GM19372 (cell line): ENCODE data around the gene RGS13.
A peak's percentile ranks its signal among the peaks of the same experiment; 100 is the strongest.

Source experiments
- ATAC-seq: cut with Tn5 transposase; IDR thresholded peaks from one replicate; pipeline ENCODE4 v1.9.1; 2021; ENCODE audit warnings: mild to moderate bottlenecking, low read depth, moderate library complexity; ENCODE audit not compliant: unreplicated experiment

The RGS13 gene

DNA sequence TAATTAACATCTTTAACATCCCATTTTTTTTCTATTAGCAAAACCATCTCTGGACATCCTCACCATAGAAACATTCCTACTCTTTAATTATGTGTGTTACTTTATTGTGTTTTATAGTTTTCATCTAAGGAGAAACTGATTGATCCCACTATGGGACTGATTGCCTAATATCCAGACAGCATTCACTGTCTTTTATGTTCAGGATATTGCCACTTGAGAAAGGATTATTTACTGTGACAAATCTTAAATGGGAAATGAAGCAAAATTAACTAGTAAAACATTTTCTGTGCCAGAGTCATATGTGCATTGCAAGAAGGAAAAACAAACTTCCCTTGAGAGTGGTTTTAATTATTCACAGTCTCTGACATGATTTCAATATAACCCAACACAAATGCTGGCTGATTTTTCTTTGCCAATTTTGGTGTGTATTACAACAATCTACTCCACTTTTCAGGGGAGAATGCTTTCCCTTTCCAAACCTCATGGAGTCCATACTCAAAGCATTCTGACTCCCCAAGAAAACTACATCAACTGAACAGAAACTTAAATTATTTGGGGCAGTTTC is 15.8 kb upstream of the RGS13 start:
- no peak for ATAC-seq

DNA sequence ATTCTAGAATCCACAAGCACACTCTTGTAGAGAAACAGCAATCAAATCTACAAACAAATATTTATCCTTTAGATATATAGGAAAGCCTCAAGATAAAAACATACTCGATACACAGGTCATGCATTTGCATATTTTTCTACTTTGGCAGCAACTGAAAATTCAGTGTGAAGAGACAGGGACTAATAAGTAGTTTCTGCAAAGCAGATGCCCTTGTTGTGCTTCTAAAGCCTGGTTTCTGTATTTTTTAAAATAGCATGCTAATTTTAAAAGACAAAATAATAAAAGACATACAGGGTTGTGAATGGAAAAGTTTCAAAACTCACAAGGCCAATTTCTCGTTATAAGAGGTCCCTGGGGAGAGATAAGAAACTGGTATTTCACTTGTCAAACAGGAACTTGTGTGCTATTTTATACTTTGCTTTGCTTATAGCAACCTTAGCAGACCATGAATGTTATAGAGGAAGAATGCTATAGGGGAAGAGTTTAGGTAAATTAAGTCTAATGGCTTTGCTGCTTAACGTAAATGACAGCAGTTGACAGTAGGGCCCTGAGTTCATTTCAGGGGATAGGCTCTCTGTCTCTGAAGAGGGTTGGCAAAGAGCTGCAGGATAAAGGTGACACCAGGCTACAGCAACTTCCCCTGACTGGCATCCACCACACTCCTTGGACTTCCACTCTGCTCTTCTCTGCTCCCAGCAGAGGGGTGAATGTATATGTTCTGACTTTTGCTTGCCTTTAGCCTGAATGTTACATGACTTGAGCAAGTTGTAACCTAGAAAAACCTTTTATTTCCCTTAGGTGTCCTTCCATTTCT is 9.4 kb upstream of the RGS13 start:
- ATAC-seq = peak; percentile 87

GRCh38 chr1:192627901-192628300 is 8.0 kb upstream of the RGS13 start:
- ATAC-seq = no peak

DNA sequence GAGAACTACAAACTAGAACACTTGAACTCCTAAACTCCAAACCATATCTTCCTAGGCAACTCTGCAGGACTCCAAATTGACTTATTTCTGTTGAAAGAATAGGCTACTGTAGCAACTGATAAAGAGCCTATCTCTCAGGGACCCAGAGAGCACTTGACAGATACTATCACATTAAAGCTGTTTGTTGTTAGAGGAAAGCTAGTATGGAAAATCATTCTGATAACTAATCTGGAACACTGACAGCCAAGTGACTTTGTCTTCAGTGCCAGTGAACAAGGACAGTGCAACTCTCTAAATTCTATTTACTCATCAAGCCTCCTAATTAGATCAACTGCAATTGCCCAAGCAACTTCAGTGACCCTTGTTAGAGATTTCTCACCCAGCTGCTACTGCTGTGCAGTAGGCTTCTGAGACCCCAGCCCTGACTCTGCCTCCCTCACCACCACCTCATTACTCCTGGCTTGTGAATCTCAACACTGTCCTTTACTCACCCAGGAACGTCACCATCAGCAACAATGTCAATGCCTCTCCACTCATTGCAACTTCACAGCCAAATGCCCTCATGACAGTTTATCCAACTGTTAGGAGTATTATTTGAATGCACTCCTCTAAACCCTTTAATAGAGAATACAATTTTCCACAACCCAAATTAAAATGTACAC is 7.4 kb upstream of the RGS13 start:
- ATAC-seq = no peak

GRCh38 chr1:192629612-192630011 is 6.3 kb upstream of the RGS13 start:
- no peak for ATAC-seq

- ATAC-seq = no peak
These were observed 5.2 kb upstream of the RGS13 start for GRCh38 chr1:192630521-192631287.

- ATAC-seq = no peak
These were observed 4.2 kb upstream of the RGS13 start for GRCh38 chr1:192631749-192632148.

DNA sequence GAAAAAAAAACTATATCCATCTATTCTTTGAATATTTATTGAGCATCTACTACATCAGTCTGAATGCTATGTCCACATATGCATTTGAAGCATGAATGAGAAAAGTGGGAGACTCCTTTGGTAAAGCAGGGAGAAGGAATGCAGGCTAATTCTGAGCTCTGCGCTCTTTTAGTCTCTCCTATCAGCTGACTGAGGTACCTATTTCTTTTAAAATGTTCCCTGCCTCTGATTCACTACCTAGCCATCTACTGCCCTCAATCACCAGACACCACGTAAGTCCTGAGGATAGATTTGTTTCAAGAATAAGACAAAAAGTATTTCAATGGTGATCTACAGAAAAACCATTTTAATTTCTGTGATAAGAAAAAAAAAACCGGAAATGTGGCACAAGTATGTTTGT is 3.8 kb upstream of the RGS13 start:
- no peak for ATAC-seq

- no peak for ATAC-seq
These were observed 3.1 kb upstream of the RGS13 start for GRCh38 chr1:192632641-192633532.

DNA sequence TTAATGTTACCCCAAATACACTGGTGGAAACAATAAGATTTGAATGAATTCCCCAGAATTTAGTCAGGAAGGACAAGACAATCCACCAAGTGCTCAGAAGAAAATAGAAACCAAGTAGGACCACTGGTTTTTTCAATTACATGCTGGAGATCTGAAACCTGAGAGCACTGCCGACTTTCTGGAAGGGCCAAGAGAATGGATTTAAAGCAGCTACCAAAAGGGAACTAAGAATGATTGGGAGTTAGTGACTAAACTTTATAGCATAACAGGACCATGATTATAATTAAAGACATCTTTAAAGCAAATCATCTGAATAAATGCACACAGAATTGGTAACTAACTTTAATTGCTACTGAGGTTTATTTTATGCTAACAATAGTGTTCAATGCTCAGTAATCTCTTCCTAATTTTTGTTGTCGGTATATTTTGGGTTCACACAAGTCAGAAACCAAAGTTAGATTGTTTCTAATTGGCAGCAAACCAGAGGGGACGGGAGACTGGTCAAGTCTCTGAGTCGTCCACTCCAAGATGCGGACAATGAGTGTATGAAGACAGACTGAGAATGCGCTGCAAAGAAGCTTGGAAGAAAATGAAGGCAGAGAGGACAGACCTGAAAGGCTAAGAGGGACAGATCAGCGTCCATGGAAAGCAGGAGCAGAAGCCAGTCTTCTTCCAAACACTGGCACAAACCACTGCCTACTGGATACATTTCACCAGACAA is 2.3 kb upstream of the RGS13 start:
- no peak for ATAC-seq

GRCh38 chr1:192635041-192635440 is 906 bp upstream of the RGS13 start:
- ATAC-seq = no peak

DNA sequence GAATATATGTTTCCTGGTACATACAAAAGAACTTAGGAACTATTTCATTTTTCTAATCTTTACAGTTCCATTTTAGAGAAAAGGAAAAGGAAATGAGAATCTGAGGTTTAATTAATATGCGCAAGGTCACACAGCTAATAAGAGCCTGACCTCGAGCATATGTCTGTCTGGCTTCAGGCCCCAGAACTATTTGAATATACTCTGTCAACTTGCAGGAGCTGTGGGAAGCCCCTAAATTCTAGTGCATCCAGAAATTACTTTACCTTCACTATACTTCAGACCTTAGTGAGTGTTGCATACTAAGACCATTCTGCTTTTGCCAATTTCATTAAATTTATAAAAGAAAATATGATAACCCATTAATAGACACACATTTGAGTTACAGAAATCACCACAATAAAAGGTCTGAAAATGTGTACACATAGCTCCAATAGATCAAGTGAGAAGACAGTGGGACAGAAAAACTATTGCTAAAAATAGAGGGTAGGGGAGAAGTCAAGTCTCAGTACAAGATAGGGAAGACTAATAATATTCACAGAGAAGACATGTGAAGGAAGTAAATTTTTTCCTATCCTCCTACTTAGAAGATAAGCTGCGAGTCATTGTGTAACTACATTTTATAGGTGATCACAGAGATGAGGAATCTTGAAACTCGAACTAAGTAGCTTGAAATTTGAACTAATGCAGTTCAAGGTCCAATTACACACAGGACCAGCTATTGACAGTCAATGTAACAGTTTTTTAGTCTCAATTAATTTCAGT is 3.8 kb downstream of the RGS13 start:
- ATAC-seq = peak; percentile 80

DNA sequence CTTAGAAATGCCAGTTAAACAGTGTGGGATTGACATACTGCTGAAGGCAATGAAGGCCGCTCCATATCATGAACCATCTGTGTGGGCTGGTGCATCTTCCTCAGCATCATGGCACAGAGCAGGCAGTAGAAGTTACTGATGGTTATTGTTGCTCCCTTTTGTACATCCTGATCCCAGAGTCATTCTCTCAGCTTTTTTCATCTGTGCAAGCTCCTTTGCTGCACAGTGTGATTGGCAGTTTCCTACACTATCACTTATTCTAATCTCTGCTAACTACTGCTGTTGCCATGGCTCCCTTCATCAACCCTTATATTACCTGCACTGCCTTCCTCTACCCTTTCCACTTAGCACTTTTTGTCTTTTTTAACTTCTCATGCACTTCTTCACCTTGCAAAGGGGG is 16.2 kb downstream of the RGS13 start:
- ATAC-seq = no peak

- no peak for ATAC-seq
These were observed 18.2 kb downstream of the RGS13 start for GRCh38 chr1:192654120-192654519.

- no peak for ATAC-seq
These were observed 18.8 kb downstream of the RGS13 start for GRCh38 chr1:192654591-192655251.

- no peak for ATAC-seq
These were observed 21.8 kb downstream of the RGS13 start for GRCh38 chr1:192657760-192658159.

GRCh38 chr1:192658255-192658654 is 22.3 kb downstream of the RGS13 start:
- ATAC-seq = no peak

DNA sequence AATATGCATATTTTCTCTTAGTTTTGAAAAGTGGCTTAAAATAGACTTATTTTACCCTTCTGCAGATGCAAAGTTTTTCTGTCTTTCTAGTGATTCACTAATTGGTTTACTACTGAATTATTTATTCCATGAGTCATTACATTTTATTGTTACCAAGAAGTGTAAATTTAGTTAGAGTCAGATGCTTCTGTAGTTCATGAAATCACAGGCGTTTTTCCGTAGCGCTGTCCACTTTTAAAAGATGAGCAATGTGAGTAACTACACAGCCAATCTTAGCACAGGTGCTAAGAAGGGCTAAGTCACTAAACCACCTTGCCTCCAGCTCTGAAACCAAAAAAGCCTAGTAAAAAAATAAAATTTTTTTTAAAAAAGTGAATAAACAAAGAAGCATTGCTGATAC is 24.7 kb downstream of the RGS13 start:
- ATAC-seq = no peak
